22Rv1 (cell line): ENCODE results near the gene PRKAR1B.

Source experiments
- H3K27ac ChIP-seq: fragments of 450-650 bp; 2 replicates; pipeline ENCODE4 v1.5.1; 2017
- ZFX ChIP-seq: fragments of 450-650 bp; IDR thresholded peaks from 2 replicates; pipeline ENCODE4 v1.6.1; 2017; ENCODE audit warnings: antibody characterized with exemption, borderline replicate concordance
- TF ChIP-seq, protein P1 (sequence below): fragments of 450-650 bp; IDR thresholded peaks from 2 replicates; pipeline ENCODE4 v1.5.1; 2017; ENCODE audit warnings: mild to moderate bottlenecking

PRKAR1B gene

DNA sequence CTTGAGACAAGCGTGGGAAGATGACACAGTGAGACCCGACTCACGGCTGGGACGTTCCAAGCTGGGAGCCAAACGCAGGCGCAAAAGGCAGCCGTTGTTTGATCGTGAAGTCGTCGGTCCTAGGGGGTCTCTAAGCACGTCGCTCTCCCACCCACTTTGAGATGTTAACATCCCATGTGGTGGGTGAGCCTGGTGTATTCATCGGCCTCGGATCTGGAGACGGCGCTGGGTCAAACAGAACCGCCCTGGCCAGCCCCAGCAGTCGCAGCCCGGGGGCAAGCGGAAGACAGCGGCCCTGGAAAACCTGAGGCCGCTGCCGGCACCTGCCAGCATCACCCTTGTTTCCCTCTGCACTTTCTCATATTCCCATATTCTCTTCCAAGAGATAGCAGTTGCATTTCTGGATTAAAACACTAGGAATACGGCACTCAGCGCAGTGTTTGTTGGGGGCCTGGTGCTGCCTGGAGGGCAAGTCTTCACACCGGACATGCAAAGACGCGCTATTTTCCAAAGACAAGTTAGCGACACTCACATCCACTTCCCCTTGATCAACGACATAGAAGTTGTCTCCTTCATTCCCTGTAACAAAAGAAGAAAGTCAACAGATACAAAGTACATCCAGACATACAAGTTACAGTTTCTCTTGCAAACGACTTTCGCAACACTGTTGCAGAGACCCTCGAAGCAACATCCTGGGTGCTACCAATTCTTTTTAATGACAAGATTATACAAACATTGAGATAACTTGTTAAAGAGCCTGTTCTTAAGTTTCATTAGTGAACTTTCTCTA lies 121.2 kb downstream of the PRKAR1B start:
- no peak for TF ChIP-seq ZFX
- TF ChIP-seq, protein P1, sequence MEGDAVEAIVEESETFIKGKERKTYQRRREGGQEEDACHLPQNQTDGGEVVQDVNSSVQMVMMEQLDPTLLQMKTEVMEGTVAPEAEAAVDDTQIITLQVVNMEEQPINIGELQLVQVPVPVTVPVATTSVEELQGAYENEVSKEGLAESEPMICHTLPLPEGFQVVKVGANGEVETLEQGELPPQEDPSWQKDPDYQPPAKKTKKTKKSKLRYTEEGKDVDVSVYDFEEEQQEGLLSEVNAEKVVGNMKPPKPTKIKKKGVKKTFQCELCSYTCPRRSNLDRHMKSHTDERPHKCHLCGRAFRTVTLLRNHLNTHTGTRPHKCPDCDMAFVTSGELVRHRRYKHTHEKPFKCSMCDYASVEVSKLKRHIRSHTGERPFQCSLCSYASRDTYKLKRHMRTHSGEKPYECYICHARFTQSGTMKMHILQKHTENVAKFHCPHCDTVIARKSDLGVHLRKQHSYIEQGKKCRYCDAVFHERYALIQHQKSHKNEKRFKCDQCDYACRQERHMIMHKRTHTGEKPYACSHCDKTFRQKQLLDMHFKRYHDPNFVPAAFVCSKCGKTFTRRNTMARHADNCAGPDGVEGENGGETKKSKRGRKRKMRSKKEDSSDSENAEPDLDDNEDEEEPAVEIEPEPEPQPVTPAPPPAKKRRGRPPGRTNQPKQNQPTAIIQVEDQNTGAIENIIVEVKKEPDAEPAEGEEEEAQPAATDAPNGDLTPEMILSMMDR: no peak
- H3K27ac ChIP-seq: no peak overlapping the region

DNA sequence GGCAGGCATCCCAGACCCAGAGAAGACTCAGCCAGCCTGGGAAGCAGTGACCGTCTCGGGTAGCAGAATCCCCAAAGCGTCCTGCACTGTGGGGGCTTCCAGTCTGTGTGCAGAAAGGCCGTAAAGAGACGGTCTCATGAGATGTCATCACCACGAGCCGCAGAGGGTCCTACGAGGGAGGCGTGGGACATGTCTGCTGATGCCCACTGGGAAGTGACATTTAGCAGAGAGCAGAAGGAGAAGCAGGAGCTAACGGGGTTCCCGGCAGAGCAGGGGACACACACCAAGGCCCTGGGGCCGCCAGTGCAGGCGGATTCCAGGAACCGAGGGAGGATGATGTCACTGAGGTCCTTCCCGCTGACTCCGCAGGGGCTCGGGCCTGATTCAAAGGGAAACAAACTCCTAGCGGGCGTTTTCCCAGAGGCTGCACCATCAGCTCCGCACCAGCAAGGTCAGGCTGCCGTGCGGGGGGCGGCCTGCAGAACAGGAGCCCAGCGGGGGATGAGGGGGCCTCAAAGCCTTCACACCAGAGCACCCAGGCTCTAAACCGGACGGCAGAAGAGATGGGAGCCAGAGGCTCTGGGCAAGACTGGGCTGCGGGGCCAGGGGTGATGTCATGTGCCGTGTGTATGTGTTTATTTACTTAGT lies 122.1 kb downstream of the PRKAR1B start:
- H3K27ac ChIP-seq: no peak overlapping the region
- no peak for TF ChIP-seq ZFX
- TF ChIP-seq, protein P1: no peak

DNA sequence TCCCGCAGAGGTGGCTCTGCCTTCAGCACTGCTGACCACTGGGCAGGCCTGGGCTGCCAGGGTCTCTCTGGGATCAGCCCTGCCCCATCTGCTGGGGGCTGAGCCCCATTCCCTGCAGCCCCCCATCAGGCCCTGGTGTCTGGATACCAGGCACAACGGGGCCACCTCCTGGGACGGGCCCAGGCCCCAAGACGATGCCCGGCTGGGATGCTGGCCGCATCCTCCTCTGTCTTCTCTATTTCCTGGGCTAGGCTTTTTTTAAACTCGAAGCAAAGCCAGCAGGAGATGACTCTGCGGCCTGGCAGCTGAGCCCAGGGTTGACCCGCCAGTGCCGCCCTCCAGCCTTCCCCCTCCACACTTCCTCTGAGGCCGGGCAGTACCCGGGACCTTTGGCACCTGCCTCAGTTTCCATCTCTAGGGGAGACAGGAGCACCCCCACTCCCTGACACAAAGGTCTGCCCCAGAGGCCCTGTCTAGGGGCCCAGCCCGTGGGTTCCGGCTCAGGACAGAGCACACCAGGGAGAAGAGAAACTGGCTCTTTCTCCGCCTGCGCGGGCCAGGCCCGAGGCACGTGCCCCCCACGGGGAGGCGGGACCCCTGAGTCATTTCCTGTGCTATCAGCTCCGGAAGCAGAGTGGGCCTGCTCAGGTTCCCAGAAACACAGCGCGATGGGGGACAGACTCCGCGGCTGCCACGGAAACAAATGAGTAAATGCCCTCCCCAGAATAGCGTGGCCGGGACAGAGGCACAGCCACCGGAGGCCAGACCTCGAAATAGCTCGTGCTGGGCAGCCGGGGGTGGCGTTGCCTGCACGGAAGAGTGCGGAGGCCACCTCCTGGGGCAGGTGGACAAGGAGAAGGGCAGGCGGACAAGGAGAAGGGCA lies 122.8 kb downstream of the PRKAR1B start:
- H3K27ac ChIP-seq: no peak overlapping the region
- no peak for TF ChIP-seq ZFX

DNA sequence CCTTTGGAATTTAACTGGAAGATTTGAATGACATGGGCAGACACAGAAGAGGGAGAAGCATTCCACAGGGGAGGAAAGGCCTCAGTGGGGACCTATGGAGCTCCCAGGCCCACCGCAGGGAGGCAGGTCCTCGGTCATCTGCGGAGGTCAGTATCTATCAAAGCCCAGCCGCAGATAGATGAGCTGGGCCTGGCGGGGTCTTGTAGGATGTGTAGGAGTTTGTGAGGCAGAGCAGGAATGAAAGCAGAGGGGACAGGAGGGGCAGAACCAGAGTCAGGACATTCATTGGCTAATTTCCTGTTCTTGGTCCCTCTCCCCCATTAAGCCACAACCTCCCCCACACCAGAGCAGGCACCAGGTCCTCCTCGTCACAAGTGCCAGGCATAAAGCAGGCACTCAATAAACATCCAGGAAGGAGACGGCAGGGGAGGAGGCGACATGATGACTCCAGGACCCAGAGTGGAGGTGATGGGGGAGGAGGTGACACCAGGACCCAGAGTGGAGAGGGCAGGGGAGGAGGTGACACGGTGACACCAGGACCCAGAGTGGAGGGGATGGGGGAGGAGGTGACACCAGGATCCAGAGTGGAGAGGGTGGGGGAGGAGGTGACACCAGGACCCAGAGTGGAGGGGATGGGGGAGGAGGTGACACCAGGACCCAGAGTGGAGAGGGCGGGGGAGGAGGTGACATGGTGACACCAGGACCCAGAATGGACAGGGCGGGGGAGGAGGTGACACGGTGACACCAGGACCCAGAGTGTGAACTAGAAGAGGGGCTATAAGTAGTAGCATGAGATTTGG lies 123.7 kb downstream of the PRKAR1B start:
- TF ChIP-seq ZFX: no peak
- TF ChIP-seq, protein P1: no peak
- no peak overlapping the region for H3K27ac ChIP-seq

DNA sequence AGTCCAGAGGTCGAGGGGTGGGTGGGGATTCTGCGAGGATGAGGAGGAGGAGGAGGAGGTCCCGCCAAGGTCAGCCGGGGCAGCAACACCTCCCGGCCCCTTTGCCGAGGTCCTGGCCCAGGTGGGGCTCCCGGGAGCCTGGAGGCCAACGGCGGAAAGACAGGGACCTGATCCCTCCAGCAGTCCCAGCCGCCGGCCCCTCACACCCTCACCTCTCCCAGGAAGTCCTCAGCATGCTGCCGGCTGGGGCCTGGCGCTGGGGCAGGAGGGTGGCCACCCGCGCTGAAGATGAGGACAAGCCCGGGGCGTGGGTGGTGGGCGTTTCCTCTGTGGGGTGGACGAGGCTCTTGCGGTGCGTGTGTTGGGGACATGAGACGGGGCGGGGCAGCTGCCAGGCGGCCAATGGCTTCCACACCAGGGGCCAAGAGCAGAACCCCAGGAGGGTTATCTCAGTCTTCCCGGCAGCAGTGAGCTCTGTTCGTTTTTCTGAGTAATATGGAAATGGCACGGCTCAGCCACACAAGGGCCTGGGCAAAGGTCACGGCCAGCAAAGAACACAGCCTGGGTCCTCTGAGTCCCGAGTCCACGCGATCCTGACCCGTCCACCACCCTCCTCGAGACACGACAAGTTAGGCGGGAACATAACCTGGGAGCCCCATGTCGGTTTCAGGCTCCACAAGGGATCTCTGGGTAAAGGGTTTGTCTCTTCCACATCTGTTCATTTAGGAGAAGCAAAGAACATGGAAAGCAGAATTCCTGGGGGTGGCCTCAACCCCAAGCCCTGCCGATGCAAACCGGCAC lies 124.5 kb downstream of the PRKAR1B start:
- H3K27ac ChIP-seq: no peak overlapping the region
- TF ChIP-seq, protein P1: no peak
- no peak for TF ChIP-seq ZFX

DNA sequence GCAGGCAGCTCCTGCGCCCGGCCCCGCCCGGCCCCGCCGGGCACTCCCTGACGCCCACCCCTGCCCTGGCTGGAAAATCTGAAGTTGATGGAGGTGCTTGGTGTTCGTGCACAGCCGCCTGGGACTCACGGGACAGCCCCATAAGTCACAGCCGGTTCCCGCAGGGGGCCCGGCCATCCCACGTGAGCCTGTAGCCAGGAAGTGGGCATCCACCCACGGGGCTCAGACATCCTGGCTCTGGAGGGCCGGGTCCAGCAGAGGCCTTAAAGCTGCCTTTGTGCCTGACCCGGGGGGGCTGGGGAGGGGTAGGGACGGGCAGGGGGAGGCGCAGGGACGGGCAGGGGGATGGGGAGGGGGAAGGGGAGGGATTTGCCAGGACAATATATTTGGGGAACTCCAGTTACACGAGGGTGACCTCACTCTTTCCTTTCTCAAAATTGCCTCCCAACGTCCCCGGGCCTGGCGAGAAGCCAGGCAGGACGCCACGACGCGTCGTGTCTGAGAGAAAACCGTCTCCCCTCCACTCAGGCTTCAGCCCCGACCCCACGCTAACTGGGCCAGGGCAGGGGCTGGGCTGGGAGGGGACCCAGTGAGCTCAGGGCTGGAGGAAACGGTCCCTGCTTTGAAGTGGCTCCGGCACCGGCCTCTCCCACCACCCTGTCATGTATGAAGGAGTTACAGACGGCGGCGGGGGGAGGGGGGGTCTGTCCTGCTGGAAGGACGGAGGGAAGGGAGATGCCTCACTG lies 125.3 kb downstream of the PRKAR1B start:
- H3K27ac ChIP-seq: no peak overlapping the region
- TF ChIP-seq, protein P1: no peak
- no peak for TF ChIP-seq ZFX
